GM12878 (cell line): ENCODE measurements around the gene STON2. TPM values are rescaled to one million over a fixed set of nuclear protein-coding genes. Genes with fewer than 3 reads are reported as not detected.

Experiments
- ATAC-seq: fragments of 200-7000 bp; cut with Tn5 transposase; 3 replicates; pipeline ENCODE4 v1.9.1; 2020; ENCODE audit warnings: mild to moderate bottlenecking, moderate library complexity
- BruUV-seq: library from RNA; stranded (reverse); fragments of 400-500 nt; replicated peaks from 2 replicates; lab custom pipeline; 2021; lab: Mats Ljungman, UMichigan
- CTCF ChIA-PET: fragments of 300-600 bp; sonication (Branson Sonifier 250); formaldehyde crosslinking; extraction: SDS; loops from one replicate; lab custom pipeline; 2021; ENCODE audit warnings: inconsistent platforms; lab: Yijun Ruan, JAX
- POLR2A ChIA-PET: fragments of 350-600 bp; formaldehyde crosslinking; extraction: SDS; loops from one replicate; lab custom pipeline; 2021; ENCODE audit warnings: inconsistent platforms; lab: Charles Lee
- RAD21 ChIA-PET: fragments of 300-600 bp; sonication (Branson Sonifier 250); formaldehyde crosslinking; loops from one replicate; lab custom pipeline; 2023; ENCODE audit warnings: antibody characterized with exemption; ENCODE audit not compliant: unreplicated experiment; lab: Charles Lee
- SMC1A ChIA-PET: fragments of 300-600 bp; sonication (Branson Sonifier 250); formaldehyde crosslinking; loops from one replicate; lab custom pipeline; 2023; ENCODE audit not compliant: unreplicated experiment, uncharacterized antibody; lab: Charles Lee
- DNase-seq: peaks from one replicate; pipeline ENCODE4 v3.0.0-alpha.2; 2011; ENCODE audit warnings: low read depth, low spot score
- FAIRE-seq: peaks from 3 replicates; lab custom pipeline; 2011; peaks lifted over from hg19 to GRCh38; lab: Jason Lieb, UNC
- H2AFZ ChIP-seq: 2 replicates; pipeline ENCODE4 v1.6.0; 2011; ENCODE audit warnings: low read depth, low read length, control low read depth; ENCODE audit not compliant: control insufficient read depth
- H3K27ac ChIP-seq: 2 replicates; pipeline ENCODE4 v1.5.1; 2011; ENCODE audit warnings: control low read depth; ENCODE audit not compliant: control insufficient read depth, insufficient read depth
- H3K27me3 ChIP-seq, 2 experiments: replicated peaks in 1 of 2; 2 replicates each; pipeline versions ENCODE4 v1.6.0 to v1.6.1; 2011; ENCODE audit warnings: low read length in 1 of 2; ENCODE audit not compliant: control insufficient read depth in 2 of 2, insufficient read depth in 2 of 2
- H3K36me3 ChIP-seq, 2 experiments: 2 replicates each; pipeline ENCODE4 v1.5.1; 2011; ENCODE audit warnings: low read length in 1 of 2; ENCODE audit not compliant: control insufficient read depth in 2 of 2, insufficient read depth in 2 of 2
- H3K4me1 ChIP-seq: 2 replicates; pipeline ENCODE4 v1.6.1; 2011; ENCODE audit warnings: mild to moderate bottlenecking, low read length, moderate library complexity, mixed read lengths; ENCODE audit not compliant: control insufficient read depth, insufficient read depth
- H3K4me2 ChIP-seq: 2 replicates; pipeline ENCODE4 v1.6.0; 2011; ENCODE audit warnings: control low read depth; ENCODE audit not compliant: control insufficient read depth, insufficient read depth
- H3K4me3 ChIP-seq: fragments of 200-600 bp; sonication (generic); 2 replicates; pipeline ENCODE4 v1.5.1; 2016
- H3K79me2 ChIP-seq: 2 replicates; pipeline ENCODE4 v1.6.0; 2011; ENCODE audit warnings: low read length; ENCODE audit not compliant: control insufficient read depth, insufficient read depth
- H3K9ac ChIP-seq: 2 replicates; pipeline ENCODE4 v1.8.0; 2011; ENCODE audit warnings: low read length, control low read depth, mixed read lengths; ENCODE audit not compliant: control insufficient read depth, insufficient read depth
- H3K9me3 ChIP-seq: replicated peaks from 3 replicates; pipeline ENCODE4 v1.5.1; 2011; ENCODE audit warnings: mild to moderate bottlenecking, low read length; ENCODE audit not compliant: control insufficient read depth, insufficient read depth
- H4K20me1 ChIP-seq: 2 replicates; pipeline ENCODE4 v1.6.0; 2011; ENCODE audit not compliant: control insufficient read depth, insufficient read depth
- CBX5 ChIP-seq: sonication (generic); IDR thresholded peaks from 2 replicates; pipeline ENCODE4 v1.6.1; 2016; ENCODE audit warnings: low read depth, moderate library complexity, mild to moderate bottlenecking, inconsistent platforms
- CTCF ChIP-seq, 3 experiments: IDR thresholded peaks in 2 of 3; conservative IDR thresholded peaks in 1 of 3; 2 replicates each; pipeline ENCODE4 v1.5.1; 2011; ENCODE audit warnings: low read depth in 3 of 3, low read length in 3 of 3, mild to moderate bottlenecking in 3 of 3, control low read depth in 2 of 3, moderate library complexity in 2 of 3, inconsistent platforms in 1 of 3, mixed read lengths in 1 of 3; ENCODE audit not compliant: control insufficient read depth in 2 of 3, insufficient read depth in 1 of 3; ENCODE audit errors: extremely low read depth in 1 of 3
- CUX1 ChIP-seq: IDR thresholded peaks from 2 replicates; pipeline ENCODE4 v1.6.1; 2012; ENCODE audit warnings: improper control_type of control experiment, low read depth, low read length; ENCODE audit not compliant: insufficient replicate concordance
- EED ChIP-seq: sonication (generic); IDR thresholded peaks from 2 replicates; pipeline ENCODE4 v1.6.1; 2016; ENCODE audit warnings: antibody characterized with exemption, low read depth
- GABPA ChIP-seq: IDR thresholded peaks from 2 replicates; pipeline ENCODE4 v1.6.1; 2014; ENCODE audit warnings: antibody characterized with exemption, low read depth, mild to moderate bottlenecking, inconsistent platforms
- MEF2A ChIP-seq: IDR thresholded peaks from 2 replicates; pipeline ENCODE4 v1.6.1; 2011; ENCODE audit warnings: low read depth, mild to moderate bottlenecking, low read length, moderate library complexity; ENCODE audit not compliant: insufficient read depth
- POLR2AphosphoS5 ChIP-seq: IDR thresholded peaks from 2 replicates; pipeline ENCODE4 v1.6.1; 2011; ENCODE audit warnings: mild to moderate bottlenecking, low read length, inconsistent platforms
- RELB ChIP-seq: fragments of 450-650 bp; IDR thresholded peaks from 2 replicates; pipeline ENCODE4 v1.6.1; 2017; ENCODE audit warnings: low read depth, mild to moderate bottlenecking, moderate library complexity
- WRNIP1 ChIP-seq: IDR thresholded peaks from 2 replicates; pipeline ENCODE4 v1.6.1; 2011; ENCODE audit warnings: low read depth, low read length, improper control_type of control experiment, borderline replicate concordance
- ZBED1 ChIP-seq: IDR thresholded peaks from 2 replicates; pipeline ENCODE4 v1.6.1; 2016; ENCODE audit warnings: borderline replicate concordance
- WGBS: methylation state at CpG from one replicate; pipeline ENCODE4 v1.1.6; 2016; ENCODE audit warnings: low lambda C conversion rate; ENCODE audit not compliant: insufficient replicate concordance, insufficient coverage; ENCODE audit errors: missing lambda C conversion rate; 5-methylcytosine and 5-hydroxymethylcytosine counted together
- in situ Hi-C: fragments of 300-500 bp; cut with MboI; formaldehyde crosslinking; loops from 9 replicates; pipeline ENCODE4 v1.14.3; 2018; ENCODE audit warnings: mixed read lengths
- intact Hi-C: fragments of 100-400 bp; cut with micrococcal nuclease; formaldehyde crosslinking; loops from one replicate; pipeline ENCODE4 v1.14.2; 2022; ENCODE audit not compliant: unreplicated experiment
- polyA plus RNA-seq, 11 experiments: library from polyadenylated mRNA; depleted of rRNA in 4 of 11; unstranded in 6 of 11; stranded (reverse) in 5 of 11; fragments of >200 nt; fragmentation: Nextera tagmentation in 4 of 11; fragmentation: Illumina TruSeq in 1 of 11; extraction: Ambion mirVana in 4 of 11; extraction: Trizol in 1 of 11; gene quantifications; 1 replicate in 1 of 11; 2 replicates in 10 of 11; pipeline versions ENCODE4 v1.2.1 to v1.2.3, GENCODE V29; 2011 to 2016; ENCODE audit warnings: inconsistent platforms in 2 of 11, missing spikeins in 2 of 11, low read depth in 1 of 11
- total RNA-seq, 4 experiments: library from RNA; depleted of rRNA in 3 of 4; stranded (reverse); fragments of >200 nt in 3 of 4; fragmentation: Illumina TruSeq in 1 of 4; extraction: Trizol in 1 of 4; gene quantifications; 2 replicates each; pipeline versions ENCODE4 v1.2.1 to v1.2.3, GENCODE V29; 2013 to 2021

STON2 gene
- total and polyA plus RNA-seq, 10 of the 15 experiments (the other 5 are each of a cell fraction or from before 2014, with no cell fraction given): 0.03 to 0.13 (median 0.03) TPM; not detected in 7

GRCh38 chr14:81314443-81315175, 85.5 kb downstream of the STON2 start:
- Histone ChIP-seq H3K4me2 (no peak overlapping the region), H3K4me1 (no peaks in the 10 kb centered on the region), H3K4me3 (no peak overlapping the region), H2AFZ (no peak overlapping the region), H3K27ac (no peak overlapping the region), H3K27me3 (no peaks in the 10 kb centered on the region; a peak in 2 of 4 replicates), H3K79me2 (no peaks in the 10 kb centered on the region), H3K9me3 (no peaks in the 10 kb centered on the region), H3K36me3 (no peaks in the 10 kb centered on the region), H3K9ac (no peak overlapping the region), H4K20me1 (no peaks in the 10 kb centered on the region)
- RAD21 ChIA-PET: no interaction called here
- intact Hi-C loops: no loop called here
- CTCF ChIA-PET: no interaction called here
- SMC1A ChIA-PET: interaction anchor here (0.6 kb wide), 1 partner anchor 390 kb away, joined by 3 read pairs; no protein-coding TSS in a partner anchor
- TF ChIP-seq POLR2AphosphoS5 (no peak), ZBED1 (no peak), EED (no peak), WRNIP1 (no peak), RELB (no peak), MEF2A (no peak), CUX1 (no peak), CTCF (IDR thresholded peaks at IDR 0.05 in 2 of 3, conservative IDR thresholded peaks at IDR 0.05 in 1 of 3; ENCODE audit: control insufficient read depth in 2 of 3, extremely low read depth in 1 of 3, insufficient read depth in 1 of 3, low read depth in 3 of 3, low read length in 3 of 3) (no peak), CBX5 (no peak), GABPA (no peak)
- POLR2A ChIA-PET: no interaction called here
- DNase-seq (no peak), ATAC-seq (no peak), FAIRE-seq (no peak)
- in situ Hi-C loops: no loop called here
- WGBS: 30% methylated on average over 4 of the region's 4 CpGs
- no TSS peak for BruUV-seq
